ENCODE measurements around the gene ARHGEF19.
"Not testable (repeated sequence)": the region's sequence is repeated elsewhere in the genome, so short reads cannot be mapped to it uniquely, and the experiment has no call there.

ARHGEF19 gene

GRCh38 chr1:16212251-16212961 is at the start of gene ARHGEF19:
TSS of gene ARHGEF19 (minus strand) at chr1:16212652. CDS start at chr1:16209054, 3,598 bp downstream.
- ATAC-seq: no peak

- ATAC-seq: no peak
Measured at GRCh38 chr1:16262067-16262466, 49.6 kb upstream of the ARHGEF19 start.

GRCh38 chr1:16260814-16261213 is 48.4 kb upstream of the ARHGEF19 start:
- no peak for ATAC-seq

- ATAC-seq: no peak
Measured at GRCh38 chr1:16258591-16259135, 46.2 kb upstream of the ARHGEF19 start.

- no peak for ATAC-seq
Measured at GRCh38 chr1:16257968-16258367, 45.5 kb upstream of the ARHGEF19 start.

- not testable (repeated sequence) for ATAC-seq
Measured at GRCh38 chr1:16257556-16257955, 45.1 kb upstream of the ARHGEF19 start.

- ATAC-seq: no peak
Measured at GRCh38 chr1:16256478-16256877, 44.0 kb upstream of the ARHGEF19 start.

- no peak for ATAC-seq
Measured at GRCh38 chr1:16254263-16254928, 41.9 kb upstream of the ARHGEF19 start.

- no peak for ATAC-seq
Measured at GRCh38 chr1:16253332-16253922, 41.0 kb upstream of the ARHGEF19 start.

GRCh38 chr1:16252912-16253311 is 40.5 kb upstream of the ARHGEF19 start:
- no peak for ATAC-seq

- ATAC-seq: no peak
Measured at GRCh38 chr1:16251381-16251780, 38.9 kb upstream of the ARHGEF19 start.

GRCh38 chr1:16250524-16251251 is 38.2 kb upstream of the ARHGEF19 start:
- ATAC-seq: no peak

- no peak for ATAC-seq
Measured at GRCh38 chr1:16249596-16250241, 37.3 kb upstream of the ARHGEF19 start.

GRCh38 chr1:16248603-16249516 is 36.4 kb upstream of the ARHGEF19 start:
- ATAC-seq: peak; percentile 25 to 59

GRCh38 chr1:16248007-16248436 is 35.6 kb upstream of the ARHGEF19 start:
- ATAC-seq: no peak

- no peak for ATAC-seq
Measured at GRCh38 chr1:16247441-16247840, 35.0 kb upstream of the ARHGEF19 start.

- no peak for ATAC-seq
Measured at GRCh38 chr1:16246961-16247360, 34.5 kb upstream of the ARHGEF19 start.

- not testable (repeated sequence) for ATAC-seq
Measured at GRCh38 chr1:16246239-16246638, 33.8 kb upstream of the ARHGEF19 start.

GRCh38 chr1:16245476-16246196 is 33.2 kb upstream of the ARHGEF19 start:
- no peak for ATAC-seq

GRCh38 chr1:16244650-16245285 is 32.3 kb upstream of the ARHGEF19 start:
- ATAC-seq: no peak
